Eye (tissue), 1 donor: ENCODE results near the gene ADCY3.

ENCODE experiments used
- DNase-seq: peaks from one replicate; pipeline ENCODE4 v3.0.0-alpha.2; 2015

Gene ADCY3

DNA sequence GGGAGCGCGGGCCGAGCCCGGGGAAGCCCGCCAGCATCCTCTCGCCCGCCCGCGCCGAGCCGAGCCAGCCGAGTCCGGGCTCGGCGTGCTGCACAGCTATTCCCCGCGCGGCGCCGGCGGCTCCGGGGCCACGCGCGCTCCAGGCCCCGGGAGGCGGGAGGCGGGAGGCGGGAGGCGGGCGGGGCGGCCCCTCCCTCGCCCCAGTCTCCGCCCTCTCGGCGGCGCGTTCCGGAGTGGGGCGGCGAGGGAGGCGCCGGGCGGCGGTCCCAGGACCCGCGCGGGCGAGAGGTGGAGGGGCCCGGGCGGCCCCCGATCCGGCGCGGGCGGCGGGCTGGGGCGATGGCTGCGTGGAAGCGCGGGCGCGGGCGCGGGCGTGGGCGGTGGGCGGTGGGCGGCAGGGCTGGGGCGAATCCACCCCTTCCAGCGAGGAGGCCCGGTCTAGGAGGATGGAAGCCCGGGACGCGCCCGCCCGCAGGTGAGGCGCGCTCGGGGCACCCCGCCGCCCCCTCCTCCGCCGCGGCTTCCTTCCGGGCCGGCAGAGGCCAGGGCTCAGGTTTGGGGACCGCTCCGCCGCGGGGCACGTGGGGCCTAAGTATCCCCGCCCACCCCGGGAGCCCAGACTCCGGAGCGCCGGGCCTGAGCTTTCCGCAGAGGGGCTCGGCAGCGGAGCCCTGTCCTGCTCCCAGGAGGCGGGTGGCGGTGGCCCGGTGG lies at the start of gene ADCY3:
TSS of gene ADCY3 (minus strand) at position 140 of the 711 bp plus-strand sequence. CDS start 1,250 bp downstream, outside the sequence.
- peak; percentile 70 for DNase-seq

- no peak for DNase-seq
These were observed 49.7 kb upstream of the ADCY3 start for GRCh38 chr2:24969784-24970183.

GRCh38 chr2:24961903-24962302 lies 41.9 kb upstream of the ADCY3 start:
- no peak for DNase-seq

- DNase-seq: no peak
These were observed 39.7 kb upstream of the ADCY3 start for GRCh38 chr2:24959761-24960160.

- DNase-seq: no peak
These were observed 38.4 kb upstream of the ADCY3 start for GRCh38 chr2:24958411-24958935.

- no peak for DNase-seq
These were observed 37.9 kb upstream of the ADCY3 start for GRCh38 chr2:24957976-24958375.

GRCh38 chr2:24957221-24957620 lies 37.2 kb upstream of the ADCY3 start:
- no peak for DNase-seq

- DNase-seq: no peak
These were observed 35.9 kb upstream of the ADCY3 start for GRCh38 chr2:24955921-24956320.

GRCh38 chr2:24955232-24955631 lies 35.2 kb upstream of the ADCY3 start:
- DNase-seq: no peak

DNA sequence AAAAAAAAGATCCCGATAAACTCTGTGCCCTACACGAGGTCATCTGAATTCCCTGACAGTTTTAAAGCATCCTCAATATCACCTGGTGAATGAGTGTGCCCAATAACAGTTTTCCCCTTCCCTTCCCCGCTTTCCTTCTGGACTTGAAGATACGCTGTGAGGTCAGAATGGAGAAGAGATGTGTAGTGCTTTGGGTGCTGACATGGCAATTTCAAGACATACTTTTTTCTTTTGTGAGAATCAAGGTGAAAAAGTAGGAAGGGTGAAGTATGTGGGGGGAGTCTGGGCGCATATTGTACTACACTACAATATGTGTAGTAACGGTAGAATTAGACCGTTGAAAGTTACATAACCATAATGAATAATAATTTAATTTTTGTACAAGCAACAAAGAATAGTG lies 30.1 kb upstream of the ADCY3 start:
- no peak for DNase-seq

DNA sequence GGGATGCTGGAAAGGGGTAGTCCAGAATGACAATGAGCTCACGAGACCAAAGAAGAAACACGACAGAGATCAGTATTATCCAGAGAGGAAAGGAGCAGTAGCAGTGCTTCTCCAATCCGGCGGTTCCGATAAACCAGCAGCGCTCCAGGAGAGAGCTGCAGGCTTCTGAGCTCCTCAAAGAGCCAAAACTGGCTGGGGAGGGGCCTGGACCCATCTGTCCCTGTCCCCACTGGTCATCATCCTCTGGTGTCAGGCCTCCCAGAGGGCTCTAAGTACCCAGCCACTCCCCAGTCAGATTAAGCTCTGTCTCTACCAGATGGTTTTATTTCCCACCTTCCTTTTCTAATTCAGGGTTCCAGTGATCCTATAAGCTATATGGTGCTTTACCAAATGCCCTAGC lies 28.5 kb upstream of the ADCY3 start:
- no peak for DNase-seq

DNA sequence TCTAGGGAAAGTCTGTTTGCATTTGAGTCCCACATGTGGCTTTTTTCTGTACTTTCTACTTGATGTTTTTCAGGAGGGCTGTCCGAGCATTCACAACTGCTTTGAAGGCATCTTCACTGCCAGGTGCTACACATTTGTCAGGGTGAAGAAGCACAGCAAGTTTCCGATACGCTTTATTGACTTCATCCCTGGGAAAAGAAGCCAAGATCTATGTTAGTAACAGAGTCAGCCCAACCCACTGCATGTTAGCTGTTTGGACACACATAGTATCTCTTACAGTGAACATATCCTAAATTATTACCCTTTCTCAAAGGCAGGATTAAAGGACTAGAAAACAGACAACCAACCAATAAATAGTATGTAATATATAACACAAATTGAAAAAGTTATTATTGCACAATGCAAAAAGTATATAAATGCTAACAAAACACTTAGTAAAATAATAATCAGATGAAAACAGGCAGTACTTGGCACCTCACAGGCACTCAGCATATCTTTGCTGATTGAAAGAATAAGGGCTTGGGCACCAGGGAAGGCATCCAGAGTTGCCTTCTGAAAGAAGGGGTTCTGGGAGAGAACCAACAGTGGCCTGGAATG lies 27.6 kb upstream of the ADCY3 start:
- no peak for DNase-seq

DNA sequence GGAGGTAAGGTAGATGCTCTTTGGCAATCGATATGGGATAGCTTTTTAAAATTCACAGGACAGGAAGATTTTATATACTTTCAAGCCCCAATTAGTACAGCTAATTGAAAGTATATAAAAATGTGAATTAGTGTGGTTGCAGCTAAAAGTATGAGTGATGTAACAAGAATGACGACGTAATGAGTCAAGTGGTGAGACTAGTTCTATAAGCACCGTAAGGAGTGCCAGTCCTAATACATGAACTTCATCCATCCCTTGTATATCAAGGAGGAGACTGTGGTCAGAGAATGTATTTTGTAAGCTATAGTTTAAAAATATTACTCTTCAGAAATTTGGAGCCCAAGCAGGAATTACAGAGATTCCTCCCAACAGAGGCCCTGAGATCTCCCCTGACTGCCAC lies 25.9 kb upstream of the ADCY3 start:
- no peak for DNase-seq

DNA sequence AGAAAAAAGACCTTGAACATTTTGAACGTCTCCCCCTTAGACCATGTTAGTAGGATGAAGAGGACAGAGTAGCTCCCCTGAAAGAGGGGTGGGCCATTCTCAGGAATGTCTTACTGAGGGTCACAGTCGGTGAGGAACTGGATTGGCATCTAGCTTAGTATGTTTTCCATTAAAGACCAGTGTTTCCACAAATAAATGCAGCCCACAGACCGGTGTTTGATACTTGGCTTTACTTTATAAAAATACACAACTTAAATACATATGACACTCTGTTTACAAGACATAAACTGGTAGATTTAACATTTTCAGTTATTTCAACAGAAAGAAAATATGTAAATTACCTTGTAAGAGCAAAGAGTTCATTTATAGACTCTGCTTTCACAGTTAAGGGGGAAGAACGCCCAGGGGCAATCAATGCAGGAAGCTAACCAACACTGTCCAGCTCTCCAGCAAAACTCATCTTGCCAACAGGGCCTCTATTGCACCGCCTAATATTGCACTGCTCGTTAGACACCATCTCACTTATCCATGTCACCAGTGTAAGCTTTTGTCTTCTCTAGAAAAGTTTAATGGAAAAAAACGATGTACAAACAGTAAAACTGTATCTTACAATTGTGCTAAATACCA lies 23.5 kb upstream of the ADCY3 start:
- no peak for DNase-seq

- DNase-seq: no peak
These were observed 19.3 kb upstream of the ADCY3 start for GRCh38 chr2:24939353-24939752.

DNA sequence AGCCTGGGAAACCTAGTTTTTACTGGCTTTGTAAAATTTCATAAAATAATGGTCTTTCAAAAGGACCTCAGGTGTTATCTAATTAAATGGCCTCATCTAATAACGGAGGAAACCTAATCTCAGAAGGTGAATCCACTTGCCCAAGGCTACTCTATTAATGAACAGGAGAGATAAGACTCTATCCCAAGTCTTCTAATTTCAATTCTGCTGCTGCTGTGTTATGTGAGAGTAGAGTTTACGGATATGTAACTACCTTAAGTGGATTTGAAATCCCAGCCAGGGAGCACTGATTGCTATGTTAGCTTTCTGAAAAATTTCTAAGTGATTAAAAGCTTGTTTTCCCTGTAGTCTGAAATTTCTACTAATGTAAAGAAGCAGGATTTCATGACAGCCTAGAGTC lies 17.2 kb upstream of the ADCY3 start:
- DNase-seq: no peak

DNA sequence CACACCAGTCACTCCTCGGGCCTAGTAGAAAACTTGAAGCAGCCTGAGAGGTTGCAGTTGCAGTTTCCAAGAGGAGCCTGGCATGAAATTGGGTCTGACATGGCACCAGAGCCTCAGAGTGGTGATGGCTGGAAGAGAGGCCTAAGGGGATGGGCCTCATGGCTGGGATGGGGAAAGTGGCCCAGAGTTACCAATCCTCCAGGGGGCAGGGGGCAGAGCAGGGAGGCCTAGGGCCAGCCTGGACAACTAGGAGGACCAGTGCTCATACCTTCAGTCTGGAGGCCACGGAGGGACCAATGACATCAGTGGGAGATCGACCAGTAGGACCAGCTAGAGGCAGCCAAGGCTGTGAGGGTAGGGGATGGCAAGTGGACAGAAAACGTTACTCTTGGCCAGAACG lies 15.1 kb upstream of the ADCY3 start:
- no peak for DNase-seq

DNA sequence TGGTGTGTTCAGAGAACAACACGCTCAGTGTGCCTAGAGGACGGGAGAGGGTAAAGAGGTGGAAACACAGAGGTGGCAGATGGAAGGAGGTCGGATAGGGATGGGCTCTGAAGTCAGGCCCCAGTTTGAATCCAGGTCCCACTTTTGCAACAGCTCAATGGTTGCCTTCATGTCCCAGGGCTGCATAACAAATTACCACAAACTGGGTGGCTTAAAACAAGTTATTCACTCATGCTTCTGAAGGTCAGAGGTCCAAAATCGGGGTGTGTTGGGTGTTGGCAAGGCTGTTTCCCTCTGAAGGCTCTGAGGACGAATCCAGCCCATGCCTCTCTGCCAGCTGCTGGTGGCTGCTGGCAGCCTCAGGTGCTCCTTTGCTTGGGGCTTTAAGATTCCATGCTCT lies 12.7 kb upstream of the ADCY3 start:
- DNase-seq: no peak

- no peak for DNase-seq
These were observed 10.7 kb upstream of the ADCY3 start for GRCh38 chr2:24930768-24931167.

DNA sequence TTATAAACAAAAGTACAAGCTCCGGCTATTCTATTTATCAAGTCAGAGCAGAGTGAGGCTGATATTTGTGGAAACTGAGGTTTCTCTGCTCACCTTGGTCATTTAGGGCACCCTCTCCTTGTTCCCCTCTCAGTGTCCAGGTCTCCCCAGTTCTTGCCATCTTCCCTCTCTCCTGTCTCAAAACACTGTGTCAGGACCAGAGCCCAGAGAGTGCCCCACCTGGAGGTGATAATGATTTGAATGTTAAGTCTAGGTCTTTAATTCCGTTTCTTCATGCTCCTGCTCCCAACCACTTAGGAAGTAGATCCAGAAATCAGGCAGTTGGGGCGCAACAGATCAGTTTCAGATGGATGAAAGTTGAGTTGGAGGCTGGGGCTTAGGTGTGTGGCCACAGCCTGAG lies 9.2 kb upstream of the ADCY3 start:
- DNase-seq: no peak

GRCh38 chr2:24928036-24928435 lies 8.0 kb upstream of the ADCY3 start:
- no peak for DNase-seq

- DNase-seq: peak; percentile 71
These were observed 6.7 kb upstream of the ADCY3 start for GRCh38 chr2:24926602-24927252.

- no peak for DNase-seq
These were observed 6.2 kb upstream of the ADCY3 start for GRCh38 chr2:24926220-24926601.

- no peak for DNase-seq
These were observed 5.8 kb upstream of the ADCY3 start for GRCh38 chr2:24925815-24926214.
